Activated CD8-positive, alpha-beta memory T cell treated with anti-CD3 and anti-CD28 coated beads for 24 hours (primary cell): Measurements from ENCODE around the gene HELQ.
"Not testable (repeated sequence)": the region's sequence is repeated elsewhere in the genome, so short reads cannot be mapped to it uniquely, and the experiment has no call there.

Experiments
- DNase-seq: peaks from one replicate; pipeline ENCODE4 v3.0.0-alpha.2; 2020

HELQ gene

GRCh38 chr4:83455281-83456183 is at the start of gene HELQ, which contains the start of gene MRPS18C:
Gene HELQ (minus strand): TSS chr4:83455823. CDS start chr4:83455693, 130 bp downstream.
Gene MRPS18C (plus strand): TSS chr4:83456058. CDS start chr4:83456078, 20 bp downstream.
- DNase-seq, result peak; percentile 93

- DNase-seq, result no peak
These were observed 49.4 kb upstream of the HELQ start for GRCh38 chr4:83504996-83505395.

- DNase-seq, result no peak
These were observed 48.9 kb upstream of the HELQ start for GRCh38 chr4:83504503-83504902.

GRCh38 chr4:83503974-83504373 is 48.4 kb upstream of the HELQ start:
- DNase-seq, result no peak

- DNase-seq, result not testable (repeated sequence)
These were observed 46.0 kb upstream of the HELQ start for GRCh38 chr4:83501671-83502070.

- DNase-seq, result no peak
These were observed 42.6 kb upstream of the HELQ start for GRCh38 chr4:83498187-83498586.

- DNase-seq, result peak; percentile 11
These were observed 40.7 kb upstream of the HELQ start for GRCh38 chr4:83496085-83496917.

- DNase-seq, result peak; percentile 7
These were observed 35.3 kb upstream of the HELQ start for GRCh38 chr4:83490876-83491450.

- no peak for DNase-seq
These were observed 34.2 kb upstream of the HELQ start for GRCh38 chr4:83489711-83490326.

- no peak for DNase-seq
These were observed 31.0 kb upstream of the HELQ start for GRCh38 chr4:83486457-83487129.

GRCh38 chr4:83484500-83485461 is 29.2 kb upstream of the HELQ start, which contains the start of gene ABRAXAS1:
Gene ABRAXAS1 (minus strand): TSS chr4:83485100. CDS start chr4:83485072, 28 bp downstream.
- DNase-seq, result peak; percentile 97

- DNase-seq, result no peak
These were observed 18.3 kb upstream of the HELQ start for GRCh38 chr4:83473966-83474365.

GRCh38 chr4:83473423-83473822 is 17.8 kb upstream of the HELQ start:
- DNase-seq, result no peak

- DNase-seq, result no peak
These were observed 520 bp upstream of the HELQ start for GRCh38 chr4:83456184-83456501.

- DNase-seq, result no peak
These were observed 937 bp downstream of the HELQ start for GRCh38 chr4:83454686-83455085.

GRCh38 chr4:83449009-83449408 is 6.6 kb downstream of the HELQ start:
- DNase-seq, result no peak

GRCh38 chr4:83440899-83441298 is 14.7 kb downstream of the HELQ start:
- DNase-seq, result no peak

- DNase-seq, result no peak
These were observed 15.3 kb downstream of the HELQ start for GRCh38 chr4:83440148-83440814.

GRCh38 chr4:83438719-83439118 is 16.9 kb downstream of the HELQ start:
- DNase-seq, result no peak

GRCh38 chr4:83436680-83437079 is 18.9 kb downstream of the HELQ start:
- DNase-seq, result no peak
